Measurements from ENCODE around the gene TMEM198.

TMEM198 gene

GRCh38 chr2:219553168-219553417, 9.3 kb downstream of the TMEM198 start:
- TF ChIP-seq, protein P1, sequence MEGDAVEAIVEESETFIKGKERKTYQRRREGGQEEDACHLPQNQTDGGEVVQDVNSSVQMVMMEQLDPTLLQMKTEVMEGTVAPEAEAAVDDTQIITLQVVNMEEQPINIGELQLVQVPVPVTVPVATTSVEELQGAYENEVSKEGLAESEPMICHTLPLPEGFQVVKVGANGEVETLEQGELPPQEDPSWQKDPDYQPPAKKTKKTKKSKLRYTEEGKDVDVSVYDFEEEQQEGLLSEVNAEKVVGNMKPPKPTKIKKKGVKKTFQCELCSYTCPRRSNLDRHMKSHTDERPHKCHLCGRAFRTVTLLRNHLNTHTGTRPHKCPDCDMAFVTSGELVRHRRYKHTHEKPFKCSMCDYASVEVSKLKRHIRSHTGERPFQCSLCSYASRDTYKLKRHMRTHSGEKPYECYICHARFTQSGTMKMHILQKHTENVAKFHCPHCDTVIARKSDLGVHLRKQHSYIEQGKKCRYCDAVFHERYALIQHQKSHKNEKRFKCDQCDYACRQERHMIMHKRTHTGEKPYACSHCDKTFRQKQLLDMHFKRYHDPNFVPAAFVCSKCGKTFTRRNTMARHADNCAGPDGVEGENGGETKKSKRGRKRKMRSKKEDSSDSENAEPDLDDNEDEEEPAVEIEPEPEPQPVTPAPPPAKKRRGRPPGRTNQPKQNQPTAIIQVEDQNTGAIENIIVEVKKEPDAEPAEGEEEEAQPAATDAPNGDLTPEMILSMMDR (IDR thresholded peaks at IDR 0.05; ENCODE audit: low read depth, low read length) = no peak
- DNase-seq (ENCODE audit: low read depth in 2 of 2) = no peak
- peak overlapping the region; percentile 57 to 69 for H3K4me3 ChIP-seq (replicated peaks in 1 of 2; ENCODE audit: low read depth in 2 of 2, low read length in 2 of 2)

DNA sequence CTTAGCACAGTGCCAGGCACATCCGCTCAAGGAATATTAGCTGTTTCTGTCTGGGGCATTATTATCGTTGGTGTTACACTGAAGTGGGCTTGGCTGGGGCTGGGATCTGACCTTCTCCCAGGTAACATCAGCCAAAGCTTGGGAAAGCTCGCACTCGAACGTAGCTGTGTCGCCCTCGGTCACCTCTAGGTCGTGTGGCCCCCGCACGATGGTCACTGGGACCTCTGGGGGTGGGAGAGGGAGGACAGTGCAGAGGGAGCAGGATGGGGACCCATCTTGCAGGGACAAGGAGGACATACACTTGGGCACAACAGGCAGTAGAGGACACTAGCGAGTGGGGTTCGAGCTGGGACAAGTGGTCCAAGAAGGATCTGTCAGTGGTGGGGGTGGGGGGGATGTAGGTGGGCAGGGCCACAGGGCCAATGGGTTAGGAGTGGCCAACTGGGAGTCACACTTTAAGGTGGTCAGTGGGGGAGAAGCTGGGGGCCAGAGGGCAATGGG, 9.7 kb downstream of the TMEM198 start:
- TF ChIP-seq, protein P1 (IDR thresholded peaks at IDR 0.05; ENCODE audit: low read depth, low read length) = no peak
- no peak for DNase-seq (ENCODE audit: low read depth in 2 of 2)
- H3K4me3 ChIP-seq (replicated peaks in 1 of 2; ENCODE audit: low read depth in 2 of 2, low read length in 2 of 2) = no peak overlapping the region

DNA sequence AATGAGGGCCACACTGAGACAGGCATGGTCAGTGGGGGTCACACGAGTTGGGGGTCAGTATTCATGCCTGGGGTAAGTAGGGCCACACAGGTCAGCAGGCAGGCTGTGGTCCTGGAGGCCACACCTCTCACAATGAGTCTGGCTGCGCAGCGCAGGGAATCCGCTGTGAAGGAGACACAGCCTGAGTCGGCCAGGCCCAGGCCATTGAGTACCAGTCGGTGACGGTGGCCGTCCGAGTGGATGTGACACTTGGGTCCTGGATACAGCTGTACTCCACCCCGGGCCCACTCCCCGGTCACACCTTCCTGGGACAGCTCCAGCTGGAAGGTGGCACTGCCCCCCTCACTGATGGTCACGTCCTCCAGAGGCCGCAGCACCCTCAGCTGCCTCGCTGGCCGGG, 10.5 kb downstream of the TMEM198 start:
- TF ChIP-seq, protein P1 (IDR thresholded peaks at IDR 0.05; ENCODE audit: low read depth, low read length) = no peak
- no peak for DNase-seq (ENCODE audit: low read depth in 2 of 2)
- no peak overlapping the region for H3K4me3 ChIP-seq (replicated peaks in 1 of 2; ENCODE audit: low read depth in 2 of 2, low read length in 2 of 2)

DNA sequence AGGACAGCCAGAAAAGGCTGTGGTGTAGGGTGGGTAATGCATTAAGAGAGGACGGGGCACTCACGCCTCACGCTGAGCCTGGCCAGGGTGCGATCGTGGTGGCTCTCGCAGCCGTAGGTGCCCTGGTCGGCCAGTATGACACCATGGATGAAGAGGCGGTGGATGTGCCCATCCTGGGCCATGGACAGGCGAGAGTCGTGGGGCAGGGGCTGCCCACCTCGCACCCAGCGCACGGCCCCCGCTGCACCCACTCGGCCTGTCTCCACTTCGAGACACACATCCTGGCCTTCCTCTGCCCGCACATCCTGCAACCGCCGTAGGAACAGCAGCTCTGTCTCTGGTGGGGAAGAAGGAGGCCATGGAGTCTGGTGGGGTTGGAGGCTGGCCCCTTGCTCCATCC, 12.1 kb downstream of the TMEM198 start:
- no peak overlapping the region for H3K4me3 ChIP-seq (replicated peaks in 1 of 2; ENCODE audit: low read depth in 2 of 2, low read length in 2 of 2)
- TF ChIP-seq, protein P1 (IDR thresholded peaks at IDR 0.05; ENCODE audit: low read depth, low read length) = no peak
- no peak for DNase-seq (ENCODE audit: low read depth in 2 of 2)

DNA sequence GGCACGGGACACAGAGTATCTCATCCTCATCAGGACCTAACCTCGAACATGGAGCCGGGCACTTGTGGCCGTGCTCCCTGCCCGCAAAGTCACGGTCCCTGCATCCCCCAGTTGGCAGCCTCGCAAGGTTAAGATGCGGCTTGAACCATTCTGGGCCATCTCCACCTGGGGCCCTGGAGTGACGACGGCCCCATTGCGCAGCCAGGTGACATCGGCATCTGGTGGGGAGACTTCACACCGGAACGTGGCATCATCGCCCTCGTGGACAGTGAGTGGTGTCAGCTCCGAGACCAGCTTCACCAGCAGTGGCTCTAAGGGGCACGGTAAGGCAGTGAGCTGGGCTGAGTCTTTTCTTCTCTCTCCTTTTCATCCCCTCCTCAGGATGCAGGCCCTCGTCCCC, 12.6 kb downstream of the TMEM198 start:
- TF ChIP-seq, protein P1 (IDR thresholded peaks at IDR 0.05; ENCODE audit: low read depth, low read length) = no peak
- DNase-seq (ENCODE audit: low read depth in 2 of 2) = no peak
- no peak overlapping the region for H3K4me3 ChIP-seq (replicated peaks in 1 of 2; ENCODE audit: low read depth in 2 of 2, low read length in 2 of 2)

GRCh38 chr2:219557320-219557719, 13.5 kb downstream of the TMEM198 start:
- no peak for DNase-seq (ENCODE audit: low read depth in 2 of 2)
- H3K4me3 ChIP-seq (replicated peaks in 1 of 2; ENCODE audit: low read depth in 2 of 2, low read length in 2 of 2) = no peak overlapping the region
- TF ChIP-seq, protein P1 (IDR thresholded peaks at IDR 0.05; ENCODE audit: low read depth, low read length) = no peak
